Activated T-cell treated with anti-CD3 and anti-CD28 coated beads for 1 hour (primary cell): ENCODE data around the gene PPP1R12A.
"Not testable (repeated sequence)": the region's sequence is repeated elsewhere in the genome, so short reads cannot be mapped to it uniquely, and the experiment has no call there.

Experiments
- DNase-seq: peaks from one replicate; pipeline ENCODE4 v3.0.0-alpha.2; 2020; ENCODE audit warnings: low read depth

PPP1R12A gene

DNA sequence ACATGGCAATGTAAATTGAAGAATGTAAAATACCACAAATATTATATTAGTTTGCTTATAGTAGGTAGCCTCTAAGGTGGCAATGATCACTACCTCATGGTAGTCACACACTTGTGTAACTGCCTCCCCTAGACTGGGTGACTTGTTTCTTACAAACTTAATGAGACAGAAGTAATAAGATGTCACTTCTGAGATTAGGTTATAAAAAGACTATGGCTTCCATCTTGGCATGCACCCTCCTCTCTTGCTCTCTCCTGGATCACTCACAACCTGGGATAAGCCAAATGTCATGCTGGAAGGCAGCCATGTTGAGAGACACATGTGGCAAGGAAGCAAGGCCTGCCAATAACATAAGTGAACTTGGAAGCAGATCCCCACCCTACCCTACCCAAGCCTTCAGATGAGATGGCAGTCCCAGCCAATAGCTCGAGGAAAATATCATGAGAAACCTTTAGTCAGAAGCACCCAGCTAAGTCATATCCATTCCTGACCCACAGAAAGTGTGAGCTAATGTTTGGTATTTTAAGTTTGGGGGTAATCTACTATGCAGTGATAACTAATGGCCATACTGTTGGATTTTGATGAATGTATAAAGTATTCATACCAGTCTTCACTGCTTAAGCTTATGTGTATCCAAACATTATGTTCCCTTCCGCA lies 43.3 kb downstream of the PPP1R12A start:
- no peak for DNase-seq

DNA sequence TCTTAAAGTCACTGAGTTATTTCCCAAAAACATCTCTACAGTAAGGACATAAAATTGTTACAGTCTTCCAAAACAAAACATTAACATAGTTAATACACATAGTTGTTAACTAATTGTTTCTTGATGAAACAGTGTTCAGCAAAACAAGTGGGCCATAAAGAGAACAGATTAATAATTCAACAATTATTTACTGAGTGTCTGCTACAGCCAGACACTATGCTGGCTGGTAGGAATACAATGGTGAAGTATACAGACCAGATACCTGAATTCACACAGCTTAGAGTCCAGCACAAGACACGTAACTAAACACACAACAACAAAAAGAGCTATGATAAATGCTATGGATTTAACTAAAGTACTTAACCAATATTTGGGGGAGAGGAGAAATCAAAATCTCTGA lies 47.0 kb downstream of the PPP1R12A start:
- no peak for DNase-seq

DNA sequence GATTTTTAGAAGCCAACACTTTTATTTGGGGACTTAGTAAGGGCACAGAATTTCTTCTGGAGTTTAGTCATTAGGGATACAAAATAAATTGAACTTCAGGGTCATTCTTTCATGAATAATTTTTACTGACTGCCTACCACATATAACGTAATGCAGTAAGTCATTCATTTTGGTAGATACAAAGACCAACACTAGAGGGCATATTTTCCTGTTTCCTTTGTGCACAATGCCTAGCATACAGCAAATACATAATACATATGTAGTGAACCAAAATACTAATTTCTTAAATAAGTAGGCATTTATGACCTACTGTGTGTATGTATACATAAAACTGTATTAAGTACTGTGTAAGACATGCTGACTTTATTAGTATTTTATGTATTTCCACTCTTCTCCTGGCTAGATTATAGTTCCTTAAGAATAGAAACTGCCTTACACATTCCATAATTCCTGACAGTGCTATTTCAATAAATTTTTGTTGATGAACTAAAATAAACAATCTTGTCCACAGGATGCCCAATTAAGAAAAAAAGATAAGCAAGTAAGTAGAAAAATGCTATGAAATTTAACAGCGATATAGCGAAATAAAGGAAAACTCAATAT lies 47.9 kb downstream of the PPP1R12A start:
- DNase-seq = no peak

DNA sequence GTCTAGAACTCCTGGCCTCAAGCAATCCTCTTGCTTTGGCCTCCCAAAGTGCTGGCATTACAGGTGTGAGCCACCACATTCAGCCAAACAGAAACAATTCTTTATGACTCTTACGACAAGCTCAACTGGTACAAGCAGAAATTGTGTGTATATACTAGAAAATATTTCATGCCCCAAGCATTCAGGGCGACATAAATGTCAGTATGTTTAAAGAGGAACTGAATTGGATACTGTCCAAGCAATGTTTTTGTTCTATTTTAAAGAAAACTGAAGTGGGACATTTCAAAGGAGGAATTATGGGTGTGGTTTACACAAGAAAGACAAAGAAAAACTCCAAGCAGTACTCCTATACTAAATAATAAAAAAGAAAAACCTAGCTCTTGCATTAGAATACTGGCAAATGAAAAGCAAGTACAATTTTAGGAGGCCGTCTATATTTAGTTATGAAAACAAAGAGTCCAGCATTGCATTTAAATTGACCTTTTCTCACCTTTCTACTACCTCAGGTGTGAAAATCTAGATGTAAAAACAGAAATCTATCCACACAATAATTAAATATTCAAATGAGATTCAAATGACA lies 48.9 kb downstream of the PPP1R12A start:
- DNase-seq = no peak

DNA sequence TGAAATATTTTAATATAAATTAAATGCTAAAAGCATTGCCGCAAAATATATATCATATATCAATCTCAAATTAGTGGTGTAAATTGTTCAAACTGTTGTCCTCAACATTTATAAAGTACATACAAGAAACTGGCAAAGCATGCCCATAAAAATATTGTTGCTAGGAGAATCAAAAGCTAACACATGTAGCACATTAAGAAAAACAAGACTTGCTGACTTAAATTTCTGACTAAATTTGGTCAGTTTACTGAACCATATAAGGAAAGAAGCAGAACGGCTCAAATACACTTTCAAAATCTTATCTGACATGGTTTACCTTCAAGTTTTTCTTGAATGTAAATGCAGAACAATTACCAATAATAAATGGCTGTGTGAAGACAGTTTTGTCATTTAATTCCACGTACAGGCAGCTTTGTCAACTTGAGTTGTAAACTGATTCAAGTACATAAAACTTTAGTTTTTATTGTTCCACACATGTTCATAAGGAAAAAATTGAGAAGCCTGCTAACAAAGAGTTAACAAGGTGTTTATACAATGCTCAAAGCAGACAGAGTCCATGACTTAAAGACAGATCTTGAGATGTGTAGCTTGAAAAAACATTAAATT lies 50.4 kb downstream of the PPP1R12A start:
- no peak for DNase-seq

DNA sequence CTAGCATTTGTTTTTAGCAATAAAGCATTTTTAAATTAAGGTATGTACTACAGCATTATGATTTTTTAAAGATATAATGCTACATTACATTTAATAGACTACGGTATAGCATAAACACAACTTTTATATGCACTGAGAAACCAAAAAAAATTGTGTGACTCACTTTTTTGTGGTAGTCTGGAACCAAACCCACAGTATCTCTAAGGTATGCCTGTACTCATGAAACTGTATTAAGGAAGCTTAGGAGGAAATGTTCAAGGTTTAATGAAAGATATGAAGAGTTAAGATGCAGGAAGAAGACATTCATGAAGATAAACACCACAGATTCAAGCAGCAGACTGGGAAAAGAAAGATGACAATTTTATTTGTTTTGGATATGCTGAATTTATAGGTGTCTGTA lies 51.7 kb downstream of the PPP1R12A start:
- DNase-seq = no peak

DNA sequence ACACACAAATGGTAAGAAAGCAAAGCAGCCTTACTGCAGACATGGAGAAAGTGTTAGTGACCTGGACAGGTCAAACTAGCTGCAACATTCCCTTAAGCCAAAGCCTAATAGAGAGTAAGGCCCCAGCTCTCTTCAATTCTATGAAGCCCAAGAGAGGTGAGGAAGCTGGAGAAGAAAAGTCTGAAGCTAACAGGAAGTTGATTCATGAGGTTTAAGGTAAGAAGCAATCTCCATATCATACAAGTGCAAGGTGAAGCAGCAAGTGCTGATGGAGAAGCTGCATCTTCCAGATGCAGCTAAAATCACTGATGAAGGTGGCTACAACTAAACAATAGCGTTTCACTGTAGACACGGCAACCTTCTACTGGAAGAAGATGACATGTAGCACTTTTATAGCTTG lies 53.5 kb downstream of the PPP1R12A start:
- no peak for DNase-seq

DNA sequence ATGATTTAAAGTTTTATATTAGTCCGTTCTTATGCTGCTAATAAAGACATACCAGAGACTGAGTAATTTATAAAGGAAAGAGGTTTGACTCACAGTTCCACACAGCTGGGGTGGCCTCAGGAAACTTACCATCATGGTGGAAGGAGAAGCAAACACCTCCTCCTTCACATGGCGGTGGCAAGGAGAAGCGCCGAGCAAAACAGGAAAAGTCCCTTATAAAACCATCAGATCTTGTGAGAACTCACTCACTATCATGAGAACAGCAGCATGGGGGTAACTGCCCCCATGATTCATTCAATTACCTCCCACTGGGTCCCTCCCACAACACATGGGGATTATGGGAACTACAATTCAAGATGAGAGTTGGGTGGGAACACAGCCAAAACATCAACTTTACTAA lies 56.4 kb downstream of the PPP1R12A start:
- not testable (repeated sequence) for DNase-seq

DNA sequence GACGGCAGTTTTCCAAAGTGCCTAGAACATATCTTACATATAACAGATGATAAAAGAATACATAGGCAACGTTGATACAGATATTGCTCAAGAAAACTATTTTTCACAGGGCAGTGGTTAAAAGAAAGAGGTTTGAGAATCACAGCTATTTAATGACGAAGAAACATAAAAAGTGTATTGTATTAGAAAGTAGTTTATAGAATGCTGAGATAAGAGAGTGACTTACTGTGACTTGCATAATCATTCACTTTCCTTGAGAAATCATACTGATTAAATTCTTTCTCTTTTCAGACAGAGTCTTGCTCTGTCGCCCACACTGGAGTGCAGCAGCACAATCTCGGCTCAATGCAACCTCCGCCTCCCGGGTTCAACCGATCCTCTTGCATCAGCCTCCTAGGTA lies 57.7 kb downstream of the PPP1R12A start:
- no peak for DNase-seq

DNA sequence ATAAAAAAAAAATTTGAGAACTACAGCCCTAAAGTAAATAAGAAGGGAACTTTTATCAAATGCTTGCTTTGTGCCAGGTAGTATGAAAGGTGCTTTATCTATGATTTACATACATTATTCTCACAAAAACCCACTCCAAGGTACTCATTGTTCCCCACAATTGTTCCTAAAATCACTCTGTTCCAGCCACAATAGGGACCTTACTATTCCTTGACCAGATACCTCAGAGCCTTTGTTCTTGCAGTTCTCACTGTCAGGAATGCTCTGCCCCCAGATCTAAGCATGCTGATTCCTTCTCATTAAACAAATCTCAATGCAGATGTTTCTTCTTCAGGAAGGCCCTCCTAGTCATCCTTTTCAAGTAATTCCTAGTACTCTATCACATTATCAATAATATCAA lies 60.2 kb downstream of the PPP1R12A start:
- DNase-seq = no peak

DNA sequence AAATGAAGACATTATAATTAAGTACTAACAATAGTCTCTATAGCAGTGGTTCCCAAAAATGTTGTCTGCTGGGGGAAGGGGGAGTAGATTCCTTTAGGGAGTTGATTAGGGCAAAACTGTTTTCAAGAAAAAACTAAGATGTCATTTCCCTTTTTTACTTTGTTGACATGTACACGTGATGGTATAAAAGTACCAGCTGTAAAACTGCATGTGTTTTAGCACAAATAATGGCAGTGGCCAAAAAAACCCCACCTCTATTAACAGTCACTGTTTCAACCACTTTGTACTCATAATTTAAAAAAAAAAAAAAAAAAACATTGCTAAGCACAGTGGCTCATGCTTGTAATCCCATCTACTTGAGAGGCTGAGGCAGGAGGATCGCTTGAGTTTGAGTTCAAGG lies 61.7 kb downstream of the PPP1R12A start:
- no peak for DNase-seq

DNA sequence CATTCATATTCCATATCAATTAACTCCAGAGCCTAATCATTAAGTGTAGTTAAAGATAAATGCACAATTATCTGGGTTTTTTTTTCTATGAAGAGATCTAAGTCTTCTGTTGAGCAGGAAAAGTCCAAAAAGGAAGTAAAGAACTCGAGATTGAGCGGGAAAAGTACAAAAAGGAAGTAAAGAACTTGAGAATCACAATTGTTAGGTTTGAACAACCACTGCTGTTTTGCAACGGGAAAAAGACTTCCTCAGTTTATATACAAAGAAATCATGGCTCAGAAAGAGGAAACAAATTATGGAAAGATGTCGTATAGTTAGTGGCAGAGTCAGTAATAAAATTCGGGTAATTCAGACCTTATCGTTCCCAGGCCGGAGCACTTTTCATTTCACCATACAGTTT lies 63.3 kb downstream of the PPP1R12A start:
- DNase-seq = no peak

DNA sequence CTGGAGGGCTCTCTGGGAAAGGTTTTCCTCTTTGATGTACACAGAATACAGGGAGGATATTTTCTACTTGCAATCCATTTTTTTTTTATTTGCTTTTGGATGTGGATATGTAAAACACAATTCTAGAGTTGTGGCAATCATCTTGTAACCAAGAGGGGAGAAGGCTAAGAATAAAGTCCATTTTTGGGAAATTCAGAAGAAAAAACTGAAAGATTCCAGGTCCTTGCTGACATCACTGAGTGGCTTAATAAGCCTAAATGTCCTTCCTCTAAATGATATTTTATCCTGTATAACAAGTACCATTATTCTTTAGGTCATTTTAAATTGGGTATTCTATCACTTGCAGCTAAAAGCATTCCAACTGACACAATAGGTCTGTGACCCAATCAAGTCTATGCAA lies 64.0 kb downstream of the PPP1R12A start:
- no peak for DNase-seq

DNA sequence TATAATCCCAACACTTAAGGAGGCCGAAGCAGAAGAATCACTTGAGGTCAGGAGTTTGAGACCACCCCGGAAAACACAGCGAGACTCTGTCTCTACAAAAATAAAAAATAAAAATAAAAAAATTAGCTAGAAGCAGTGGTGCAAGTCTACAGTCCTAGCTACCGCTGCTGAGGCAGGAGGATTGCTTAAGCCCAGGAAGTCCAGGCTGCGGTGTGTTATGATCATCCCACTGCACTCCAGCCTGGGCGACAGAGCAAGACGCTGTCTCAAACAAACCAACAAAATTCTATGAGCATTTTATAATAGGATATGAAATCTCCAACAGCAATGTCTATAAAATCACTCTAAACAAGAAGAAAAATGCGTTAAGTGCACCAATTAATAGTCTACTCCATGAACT lies 75.3 kb downstream of the PPP1R12A start:
- no peak for DNase-seq

DNA sequence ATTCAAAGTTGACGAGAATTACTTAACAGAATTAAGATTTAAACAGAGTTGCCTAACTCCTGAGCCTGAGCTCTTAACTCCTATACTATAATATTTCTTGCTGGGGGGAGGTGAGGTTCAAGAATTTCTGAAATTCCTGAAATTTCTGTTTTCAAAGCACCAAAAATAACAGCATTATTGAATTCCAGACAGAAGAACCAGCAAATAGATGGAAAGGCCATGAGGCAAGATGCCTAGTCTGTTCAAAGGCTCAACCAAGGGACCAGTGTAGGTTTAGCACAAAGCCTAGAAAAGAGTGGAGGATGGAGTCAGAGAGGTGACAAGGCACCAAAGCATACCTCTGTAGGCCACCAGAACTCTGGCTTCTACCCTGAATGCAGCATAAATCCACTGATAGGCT lies 76.4 kb downstream of the PPP1R12A start:
- DNase-seq = no peak

DNA sequence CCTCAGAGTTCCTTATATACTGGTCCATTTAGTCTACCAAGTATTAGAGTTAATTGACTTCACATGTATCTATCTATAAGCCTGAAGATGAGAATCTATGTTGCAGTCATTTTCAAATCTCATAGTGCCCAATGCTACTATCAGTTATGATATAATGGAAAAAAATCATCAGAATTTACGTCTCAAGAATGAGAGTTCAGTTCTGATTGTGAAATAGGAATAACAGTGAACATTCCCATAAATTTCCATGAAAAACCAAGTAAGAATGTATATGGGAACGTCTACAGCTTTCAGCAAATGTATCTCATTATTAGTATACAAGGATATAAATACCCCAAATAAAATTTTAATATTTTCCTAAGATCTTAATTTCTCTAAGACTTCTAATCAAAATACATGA lies 77.2 kb downstream of the PPP1R12A start:
- no peak for DNase-seq

DNA sequence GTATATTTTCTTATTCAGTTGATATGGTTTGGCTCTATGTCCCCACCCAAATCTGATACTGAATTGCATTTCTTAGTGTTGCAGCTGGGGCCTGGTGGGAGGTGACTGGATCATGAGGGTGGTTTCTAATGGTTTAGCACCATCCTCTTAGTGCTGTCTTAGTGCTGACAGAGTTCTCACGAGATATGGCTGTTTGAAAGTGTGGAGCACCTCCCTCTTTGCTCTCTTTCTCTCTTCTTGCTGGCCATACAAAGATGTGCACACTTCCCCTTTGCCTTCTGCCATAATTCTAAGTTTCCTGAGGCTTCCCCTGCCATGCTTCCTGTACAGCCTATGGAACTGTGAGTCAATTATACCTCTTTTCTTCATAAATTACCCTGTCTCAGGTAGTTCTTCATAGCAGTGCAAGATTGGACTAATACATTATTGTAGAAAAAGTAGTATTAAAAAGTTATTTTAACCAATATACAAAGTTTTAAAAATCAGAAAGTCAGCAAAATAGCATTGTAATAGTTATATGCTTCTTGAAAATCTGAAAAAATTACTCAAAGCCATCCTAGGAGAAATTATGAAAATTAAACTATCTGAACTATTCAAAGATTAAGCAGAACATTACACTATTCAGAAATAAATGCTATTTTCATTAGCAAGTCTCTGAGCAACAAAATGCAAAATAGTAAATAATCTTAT lies 84.1 kb downstream of the PPP1R12A start:
- DNase-seq = no peak

DNA sequence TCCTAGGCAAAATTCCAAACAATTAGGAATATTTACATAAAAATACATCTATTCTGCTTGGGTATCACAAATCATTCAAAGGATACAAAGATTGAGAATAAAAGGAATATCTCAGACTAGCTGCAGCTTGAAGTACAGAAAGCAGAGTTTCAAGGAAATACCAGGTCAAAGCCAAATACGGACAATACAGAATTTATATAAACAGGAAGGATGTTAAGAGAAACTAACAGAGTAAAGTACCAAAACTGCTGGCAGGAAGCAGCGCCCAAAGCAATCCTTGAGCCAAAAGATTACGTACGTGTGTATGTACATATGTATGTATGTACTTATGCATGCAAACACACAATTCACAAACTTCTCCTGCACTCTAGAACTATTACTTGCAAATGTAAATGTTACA lies 86.6 kb downstream of the PPP1R12A start:
- DNase-seq = no peak

DNA sequence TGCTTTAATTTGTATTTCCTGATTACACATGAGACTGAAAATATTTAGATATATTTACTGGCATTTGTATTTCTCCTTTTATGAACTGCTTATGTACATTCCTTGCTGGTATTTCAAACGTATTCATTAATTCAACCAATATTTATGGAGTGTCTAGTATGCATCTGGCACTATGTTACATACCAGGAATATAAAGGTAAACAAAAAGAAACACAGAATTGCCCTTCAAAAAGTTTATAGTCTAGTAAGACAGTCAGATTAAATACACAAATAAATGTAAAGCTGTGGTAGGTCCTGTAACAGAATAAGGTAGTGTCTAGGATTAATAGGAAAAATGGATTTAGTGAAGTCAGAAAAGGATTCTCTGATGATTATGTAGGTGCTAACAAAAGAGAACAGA lies 87.5 kb downstream of the PPP1R12A start:
- DNase-seq = no peak

DNA sequence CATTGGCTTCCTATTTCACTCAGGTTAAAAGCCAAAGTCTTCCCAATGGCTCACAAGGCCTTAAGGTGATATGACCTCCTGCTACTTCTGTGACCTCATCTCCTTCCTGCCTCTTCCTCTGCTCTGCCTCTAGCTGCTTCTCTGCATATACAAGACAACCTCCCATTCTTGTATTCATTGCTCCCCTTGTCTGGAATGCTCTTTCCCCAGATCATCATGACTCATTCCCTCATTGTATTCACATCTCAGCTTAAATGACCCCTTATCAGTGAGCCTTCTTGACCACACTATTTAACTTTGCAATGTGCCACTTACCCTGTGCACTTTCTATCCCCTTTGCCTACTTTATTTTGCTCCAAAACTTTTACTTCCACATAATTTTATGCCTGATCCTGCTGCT lies 90.2 kb downstream of the PPP1R12A start:
- no peak for DNase-seq

DNA sequence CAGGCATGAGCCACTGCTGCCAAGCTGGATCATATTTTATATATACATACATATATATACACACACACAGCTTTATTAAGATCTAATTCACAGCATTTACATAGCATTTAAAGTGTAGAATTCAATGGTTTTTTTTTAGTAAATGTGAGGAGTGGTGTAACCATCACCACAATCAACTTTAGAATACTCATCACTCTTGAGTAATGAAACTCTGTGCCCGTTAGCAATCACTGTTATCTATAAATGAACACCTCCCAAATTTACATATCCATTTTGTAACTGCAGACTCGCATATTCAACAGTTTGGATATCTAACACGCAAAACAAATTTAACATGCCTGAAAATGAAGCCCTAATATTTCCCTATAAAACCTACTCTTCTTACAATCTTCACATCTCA lies 90.9 kb downstream of the PPP1R12A start:
- no peak for DNase-seq

DNA sequence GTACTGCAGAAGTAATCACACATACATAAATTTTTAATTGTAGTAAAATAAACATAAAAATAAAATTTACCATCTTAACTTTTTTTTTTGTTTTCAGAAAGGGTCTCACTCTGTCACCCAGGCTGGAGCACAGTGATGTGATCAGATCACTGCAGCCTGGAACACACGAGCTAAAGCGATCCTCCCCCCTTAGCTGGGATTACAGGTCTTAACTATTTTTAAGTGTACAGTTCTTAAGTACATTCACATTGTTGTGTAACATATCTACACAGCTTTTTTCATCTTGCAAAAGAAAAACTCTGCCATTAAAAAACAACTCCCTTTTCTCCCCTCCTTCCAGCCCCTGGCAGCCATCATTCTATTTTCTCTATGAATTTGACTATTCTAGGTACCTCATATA lies 92.3 kb downstream of the PPP1R12A start:
- no peak for DNase-seq

DNA sequence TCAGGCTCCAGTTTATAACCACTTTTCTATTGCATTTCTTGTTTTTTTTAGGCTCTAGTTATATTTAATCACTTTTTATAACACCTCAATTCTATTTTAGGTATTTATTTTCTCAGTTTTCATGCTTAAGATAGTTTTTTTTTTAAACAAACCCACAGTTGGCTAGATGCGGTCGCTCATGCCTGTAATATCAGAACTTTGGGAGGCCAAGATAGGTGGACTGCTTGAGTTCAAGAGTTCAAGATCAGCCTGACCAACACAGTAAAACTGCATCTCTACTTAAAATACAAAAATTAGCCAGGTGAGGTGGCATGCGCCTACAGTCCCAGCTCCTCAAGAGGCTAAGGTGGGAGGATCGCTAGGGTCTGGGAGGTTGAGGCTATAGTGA lies 93.0 kb downstream of the PPP1R12A start:
- no peak for DNase-seq
